GM18498 (cell line): ENCODE data around the gene PCDH9.

ENCODE experiments used
- ATAC-seq: cut with Tn5 transposase; IDR thresholded peaks from one replicate; pipeline ENCODE4 v1.9.1; 2021; ENCODE audit warnings: mild to moderate bottlenecking, moderate library complexity; ENCODE audit not compliant: unreplicated experiment

The PCDH9 gene

GRCh38 chr13:67168384-67168783 is 61.8 kb downstream of the PCDH9 start:
- ATAC-seq = no peak

GRCh38 chr13:67167420-67167819 is 62.7 kb downstream of the PCDH9 start:
- no peak for ATAC-seq

GRCh38 chr13:67161176-67161575 is 69.0 kb downstream of the PCDH9 start:
- no peak for ATAC-seq

GRCh38 chr13:67158903-67159302 is 71.2 kb downstream of the PCDH9 start:
- ATAC-seq = no peak

- ATAC-seq = no peak
Observed at GRCh38 chr13:67156723-67157060, 73.4 kb downstream of the PCDH9 start.

- ATAC-seq = no peak
Observed at GRCh38 chr13:67155898-67156722, 74.0 kb downstream of the PCDH9 start.

- ATAC-seq = no peak
Observed at GRCh38 chr13:67152085-67152484, 78.1 kb downstream of the PCDH9 start.

- no peak for ATAC-seq
Observed at GRCh38 chr13:67151652-67152051, 78.5 kb downstream of the PCDH9 start.

- ATAC-seq = no peak
Observed at GRCh38 chr13:67150608-67151007, 79.5 kb downstream of the PCDH9 start.

- ATAC-seq = no peak
Observed at GRCh38 chr13:67148161-67148571, 82.0 kb downstream of the PCDH9 start.

- ATAC-seq = no peak
Observed at GRCh38 chr13:67147342-67148133, 82.6 kb downstream of the PCDH9 start.

GRCh38 chr13:67146523-67147130 is 83.5 kb downstream of the PCDH9 start:
- no peak for ATAC-seq

DNA sequence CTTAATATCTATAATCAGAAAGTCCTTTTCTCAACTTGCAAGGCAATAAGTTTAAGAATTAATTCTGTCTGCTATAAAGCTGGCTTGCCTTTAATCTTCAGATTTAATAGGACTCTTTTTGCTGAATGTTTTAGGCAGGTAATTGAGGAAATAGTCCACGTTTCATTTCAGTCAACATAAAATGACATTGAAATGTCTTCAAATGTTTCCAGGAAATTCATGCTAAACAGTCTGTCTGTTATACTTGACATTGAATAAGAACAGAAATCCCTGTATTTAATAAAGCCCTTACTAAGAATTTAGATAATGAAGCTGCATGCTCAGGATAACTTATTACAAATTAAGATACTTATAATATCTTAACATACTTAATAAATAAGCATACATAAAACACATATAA is 84.2 kb downstream of the PCDH9 start:
- ATAC-seq = no peak

DNA sequence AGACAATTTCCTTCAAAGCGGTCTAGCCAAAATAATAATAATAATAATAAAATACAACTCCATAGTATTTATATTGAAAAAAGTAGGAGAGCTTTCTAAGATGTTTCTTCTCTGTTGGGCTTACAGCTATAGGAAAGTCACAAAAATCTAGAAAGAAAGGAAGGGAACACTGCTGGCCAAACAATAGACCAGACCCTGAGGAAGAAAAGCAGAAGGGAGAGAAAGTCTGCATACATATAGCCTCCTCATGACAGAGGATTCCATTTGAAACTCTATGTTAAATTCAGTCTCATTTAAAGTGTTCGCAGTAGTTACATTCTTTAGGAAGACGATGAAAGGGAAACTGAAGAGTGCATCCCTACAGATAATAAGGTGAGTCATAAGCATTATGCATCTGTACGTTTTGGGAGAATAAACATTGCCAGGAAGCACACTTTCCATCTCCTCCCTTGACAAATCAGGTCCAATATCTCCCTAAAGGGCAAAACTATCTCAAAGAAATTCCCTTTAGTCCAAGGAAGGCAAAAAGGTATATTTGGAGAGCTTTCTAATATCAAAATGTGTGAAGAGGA is 86.5 kb downstream of the PCDH9 start:
- no peak for ATAC-seq

DNA sequence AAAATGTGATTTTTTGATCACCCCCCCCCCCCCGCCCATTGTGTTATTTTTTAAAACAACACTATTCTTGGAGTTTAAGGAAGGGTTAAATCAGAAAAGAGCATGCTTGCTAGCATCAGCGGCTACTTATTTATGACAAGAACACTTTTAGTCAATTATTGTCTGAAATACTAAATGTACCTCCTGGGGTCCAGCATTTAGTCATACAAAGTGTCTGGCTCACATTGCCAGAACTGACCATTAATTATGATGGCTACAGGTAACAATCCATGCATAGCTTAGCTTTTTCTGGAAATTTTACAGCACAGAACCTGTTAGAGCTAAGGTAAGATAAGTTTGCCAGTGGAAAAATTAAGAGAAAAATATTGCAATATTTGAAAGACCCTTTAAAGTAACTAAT is 90.1 kb downstream of the PCDH9 start:
- no peak for ATAC-seq

GRCh38 chr13:67139551-67139950 is 90.6 kb downstream of the PCDH9 start:
- no peak for ATAC-seq

- ATAC-seq = no peak
Observed at GRCh38 chr13:67138970-67139369, 91.2 kb downstream of the PCDH9 start.

- ATAC-seq = no peak
Observed at GRCh38 chr13:67137044-67137735, 92.9 kb downstream of the PCDH9 start.

- ATAC-seq = no peak
Observed at GRCh38 chr13:67136157-67136556, 94.0 kb downstream of the PCDH9 start.

- ATAC-seq = no peak
Observed at GRCh38 chr13:67135356-67135755, 94.8 kb downstream of the PCDH9 start.
